HepG2 (cell line): ENCODE data around the gene OAF. TPM values are rescaled to one million over a fixed set of nuclear protein-coding genes. Genes with fewer than 3 reads are reported as not detected.

Experiments
- ATRX ChIP-seq: sonication (generic); formaldehyde crosslinking; IDR thresholded peaks from 2 replicates; pipeline ENCODE4 v1.4.0; 2020; ENCODE audit warnings: missing genetic modification reagents, borderline replicate concordance
- ESRRA ChIP-seq: sonication (generic); formaldehyde crosslinking; IDR thresholded peaks from 2 replicates; pipeline ENCODE4 v1.5.1; 2020; ENCODE audit warnings: mild to moderate bottlenecking, low read depth, missing genetic modification reagents
- FOSL2 ChIP-seq: sonication (generic); formaldehyde crosslinking; IDR thresholded peaks from 2 replicates; pipeline ENCODE4 v1.4.0; 2020; ENCODE audit warnings: missing genetic modification reagents
- FOXK1 ChIP-seq: sonication (generic); formaldehyde crosslinking; IDR thresholded peaks from 2 replicates; pipeline ENCODE4 v1.4.0; 2020; ENCODE audit warnings: low read depth, missing genetic modification reagents, borderline replicate concordance
- GABPB1 ChIP-seq: IDR thresholded peaks from 2 replicates; pipeline ENCODE4 v1.6.1; 2016; ENCODE audit warnings: mild to moderate bottlenecking, missing genetic modification reagents, moderate library complexity, missing compliant biosample characterization
- HNF4G ChIP-seq, 2 experiments: sonication (generic) in 1 of 2; formaldehyde crosslinking in 1 of 2; IDR thresholded peaks; 2 replicates each; pipeline versions ENCODE4 v1.4.0 to v1.6.1; 2011 to 2020; ENCODE audit warnings: borderline replicate concordance in 2 of 2, low read depth in 2 of 2, mild to moderate bottlenecking in 2 of 2, low read length in 1 of 2, missing genetic modification reagents in 1 of 2, moderate library complexity in 1 of 2
- HOXA7 ChIP-seq: sonication (generic); formaldehyde crosslinking; IDR thresholded peaks from 2 replicates; pipeline ENCODE4 v1.8.1; 2022; ENCODE audit warnings: mild to moderate bottlenecking, missing genetic modification reagents, moderate library complexity
- KLF13 ChIP-seq: sonication (generic); formaldehyde crosslinking; IDR thresholded peaks from 2 replicates; pipeline ENCODE4 v1.4.0; 2020; ENCODE audit warnings: mild to moderate bottlenecking, missing genetic modification reagents
- KMT2A ChIP-seq: sonication (generic); formaldehyde crosslinking; IDR thresholded peaks from 2 replicates; pipeline ENCODE4 v1.4.0; 2020; ENCODE audit warnings: missing genetic modification reagents
- MATR3 ChIP-seq: sonication (generic); formaldehyde crosslinking; IDR thresholded peaks from 2 replicates; pipeline ENCODE4 v1.4.0; 2020; ENCODE audit warnings: missing genetic modification reagents
- MBNL3 ChIP-seq: fragments of 250-450 bp; sonication (Bioruptor Pico); conservative IDR thresholded peaks from 2 replicates; pipeline ENCODE4 v1.8.0; 2022; ENCODE audit warnings: mild to moderate bottlenecking, inconsistent platforms
- MIER3 ChIP-seq: IDR thresholded peaks from 2 replicates; pipeline ENCODE4 v1.6.1; 2016; ENCODE audit warnings: missing compliant biosample characterization, borderline replicate concordance
- NFIB ChIP-seq: sonication (generic); formaldehyde crosslinking; IDR thresholded peaks from 2 replicates; pipeline ENCODE4 v1.9.0; 2021; ENCODE audit warnings: missing genetic modification reagents, mild to moderate bottlenecking, borderline replicate concordance
- PHF20 ChIP-seq: sonication (generic); formaldehyde crosslinking; IDR thresholded peaks from 2 replicates; pipeline ENCODE4 v1.5.0; 2020; ENCODE audit warnings: mild to moderate bottlenecking, missing genetic modification reagents
- RBFOX2 ChIP-seq: fragments of 200-400 bp; formaldehyde crosslinking; IDR thresholded peaks from 2 replicates; pipeline ENCODE4 v1.6.1; 2017; ENCODE audit warnings: low read depth, mild to moderate bottlenecking, low read length
- SIX4 ChIP-seq: sonication (generic); formaldehyde crosslinking; IDR thresholded peaks from 2 replicates; pipeline ENCODE4 v1.4.0; 2020; ENCODE audit warnings: missing genetic modification reagents
- SMAD3 ChIP-seq: sonication (generic); formaldehyde crosslinking; IDR thresholded peaks from 2 replicates; pipeline ENCODE4 v1.4.0; 2020; ENCODE audit warnings: missing genetic modification reagents
- SOX6 ChIP-seq, 2 experiments: fragments of 450-650 bp in 1 of 2; sonication (generic) in 1 of 2; formaldehyde crosslinking in 1 of 2; IDR thresholded peaks; 2 replicates each; pipeline versions ENCODE4 v1.4.0 to v1.6.1; 2017 to 2020; ENCODE audit warnings: antibody characterized with exemption in 1 of 2, mild to moderate bottlenecking in 1 of 2, missing genetic modification reagents in 1 of 2
- SRSF1 ChIP-seq: fragments of 200-400 bp; formaldehyde crosslinking; optimal IDR thresholded peaks from 2 replicates; pipeline ENCODE3; 2017; ENCODE audit warnings: mild to moderate bottlenecking, low read depth, low read length, moderate library complexity
- SRY ChIP-seq: sonication (generic); formaldehyde crosslinking; IDR thresholded peaks from 2 replicates; pipeline ENCODE4 v1.8.0; 2022; ENCODE audit warnings: mild to moderate bottlenecking, missing genetic modification reagents
- SYNCRIP ChIP-seq: fragments of 200-400 bp; formaldehyde crosslinking; IDR thresholded peaks from 2 replicates; pipeline ENCODE4 v1.6.1; 2018; ENCODE audit warnings: mild to moderate bottlenecking, low read depth, low read length; ENCODE audit not compliant: insufficient read depth
- TP53 ChIP-seq: sonication (generic); formaldehyde crosslinking; conservative IDR thresholded peaks from 2 replicates; pipeline ENCODE4 v1.4.0; 2020; ENCODE audit warnings: missing genetic modification reagents
- ZBTB43 ChIP-seq: sonication (generic); formaldehyde crosslinking; conservative IDR thresholded peaks from 2 replicates; pipeline ENCODE4 v1.4.0; 2020; ENCODE audit warnings: missing genetic modification reagents
- ZNF350 ChIP-seq: sonication (generic); formaldehyde crosslinking; IDR thresholded peaks from 2 replicates; pipeline ENCODE4 v1.4.0; 2020; ENCODE audit warnings: mild to moderate bottlenecking, low read depth, missing genetic modification reagents, borderline replicate concordance
- ZNF460 ChIP-seq: sonication (generic); formaldehyde crosslinking; IDR thresholded peaks from 2 replicates; pipeline ENCODE4 v1.5.1; 2020; ENCODE audit warnings: missing genetic modification reagents, mild to moderate bottlenecking, borderline replicate concordance
- ZNF644 ChIP-seq: IDR thresholded peaks from 2 replicates; pipeline ENCODE4 v1.6.1; 2016; ENCODE audit warnings: low read depth
- ZZZ3 ChIP-seq: sonication (generic); formaldehyde crosslinking; IDR thresholded peaks from 2 replicates; pipeline ENCODE4 v1.4.0; 2020; ENCODE audit warnings: missing genetic modification reagents, mild to moderate bottlenecking, borderline replicate concordance
- polyA plus RNA-seq, 8 experiments: library from polyadenylated mRNA; depleted of rRNA in 3 of 8; stranded (reverse) in 7 of 8; unstranded in 1 of 8; fragments of >200 nt; fragmentation: Illumina TruSeq in 4 of 8; extraction: Trizol in 4 of 8; gene quantifications; 2 replicates each; pipeline versions ENCODE4 v1.2.1 to v1.2.3, GENCODE V29; 2011 to 2016; ENCODE audit warnings: low read depth in 4 of 8, missing spikeins in 1 of 8, mixed read lengths in 1 of 8; ENCODE audit not compliant: insufficient read depth in 1 of 8
- total RNA-seq, 5 experiments: library from RNA; depleted of rRNA; stranded (reverse); fragments of >200 nt; fragmentation: Illumina TruSeq; extraction: Trizol; gene quantifications; 2 replicates each; pipeline ENCODE4 v1.2.3, GENCODE V29; 2016; ENCODE audit warnings: low read depth in 1 of 5
- TF ChIP-seq, protein P1 (sequence below): sonication (generic); formaldehyde crosslinking; IDR thresholded peaks from 2 replicates; pipeline ENCODE4 v1.5.0; 2020; ENCODE audit warnings: missing genetic modification reagents, mild to moderate bottlenecking, borderline replicate concordance
- TF ChIP-seq, protein P2 (sequence below): IDR thresholded peaks from 2 replicates; pipeline ENCODE4 v1.6.1; 2016; ENCODE audit warnings: mild to moderate bottlenecking, missing biosample characterization, missing genetic modification reagents

The OAF gene
- total and polyA plus RNA-seq, 2 of the 13 experiments (the other 11 are each of a cell fraction or from before 2014, with no cell fraction given), result 63.7 to 94.6 TPM

DNA sequence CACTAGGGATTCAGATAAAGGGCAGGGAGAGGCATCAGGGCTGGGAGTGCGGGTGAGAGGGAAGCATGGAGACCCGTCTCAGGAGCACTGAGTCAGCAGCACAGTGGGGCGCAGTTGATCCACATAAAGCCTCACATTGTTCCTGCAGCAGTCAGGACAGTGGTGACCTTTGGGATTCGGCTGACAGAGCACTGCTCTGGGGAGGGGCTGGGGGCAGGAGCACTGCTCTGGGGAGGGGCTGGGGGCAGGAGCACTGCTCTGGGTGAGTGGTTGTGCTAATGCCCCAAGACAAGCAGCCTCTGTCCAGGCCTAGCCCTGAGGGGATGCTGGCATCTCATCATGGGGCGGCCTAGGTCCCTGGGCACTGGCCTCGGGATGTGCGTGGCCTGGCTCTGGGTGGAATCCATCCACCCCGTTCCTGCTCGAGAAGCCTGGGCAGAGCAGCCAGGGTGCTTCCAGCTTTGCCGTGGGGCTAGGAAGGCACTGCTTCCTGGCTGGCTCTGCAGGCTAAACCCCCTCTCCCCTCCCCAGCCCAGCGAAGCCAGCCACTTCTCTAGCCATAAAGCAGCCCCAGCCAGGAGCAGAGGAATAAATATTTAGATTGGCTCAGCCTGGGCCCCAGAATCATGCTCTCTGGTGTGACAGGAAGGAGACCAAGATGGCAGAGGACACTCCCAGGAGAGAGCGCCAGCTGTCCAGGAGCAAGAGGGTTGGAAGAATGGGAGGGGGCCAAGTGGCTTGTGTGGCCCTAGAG, 7.3 kb downstream of the OAF start (continued):
- no peak for TF ChIP-seq MATR3 (CRISPR knock-in tag)
- TF ChIP-seq SOX6 (IDR thresholded peaks at IDR 0.05), result no peak
- TF ChIP-seq SOX6 (CRISPR knock-in tag; IDR thresholded peaks at IDR 0.05), result peak; percentile 51
- TF ChIP-seq GABPB1 (CRISPR knock-in tag), result 0 out of 2 replicates have a peak, but pooled peaks have one; percentile 23
- TF ChIP-seq SRY, result no peak
- TF ChIP-seq KLF13 (CRISPR knock-in tag), result no peak
- TF ChIP-seq MIER3 (CRISPR knock-in tag), result no peak
- TF ChIP-seq, protein P1, sequence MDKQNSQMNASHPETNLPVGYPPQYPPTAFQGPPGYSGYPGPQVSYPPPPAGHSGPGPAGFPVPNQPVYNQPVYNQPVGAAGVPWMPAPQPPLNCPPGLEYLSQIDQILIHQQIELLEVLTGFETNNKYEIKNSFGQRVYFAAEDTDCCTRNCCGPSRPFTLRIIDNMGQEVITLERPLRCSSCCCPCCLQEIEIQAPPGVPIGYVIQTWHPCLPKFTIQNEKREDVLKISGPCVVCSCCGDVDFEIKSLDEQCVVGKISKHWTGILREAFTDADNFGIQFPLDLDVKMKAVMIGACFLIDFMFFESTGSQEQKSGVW (CRISPR knock-in tag), result no peak
- no peak for TF ChIP-seq SMAD3 (CRISPR knock-in tag)
- peak; percentile 63; the same call in 1 of the 2 replicates for TF ChIP-seq ZBTB43
- no peak for TF ChIP-seq TP53
- TF ChIP-seq ESRRA (CRISPR knock-in tag), result peak; percentile 29; the same call in 1 of the 2 replicates
- no peak for TF ChIP-seq PHF20 (CRISPR knock-in tag)
- no peak for TF ChIP-seq NFIB
- TF ChIP-seq ZNF460, result no peak
- no peak for TF ChIP-seq SIX4 (CRISPR knock-in tag)
- no peak for TF ChIP-seq KMT2A (CRISPR knock-in tag)
- no peak for TF ChIP-seq RBFOX2
- TF ChIP-seq HOXA7 (CRISPR knock-in tag), result no peak
- TF ChIP-seq SRSF1, result no peak
- no peak for TF ChIP-seq SYNCRIP
- TF ChIP-seq, protein P2, sequence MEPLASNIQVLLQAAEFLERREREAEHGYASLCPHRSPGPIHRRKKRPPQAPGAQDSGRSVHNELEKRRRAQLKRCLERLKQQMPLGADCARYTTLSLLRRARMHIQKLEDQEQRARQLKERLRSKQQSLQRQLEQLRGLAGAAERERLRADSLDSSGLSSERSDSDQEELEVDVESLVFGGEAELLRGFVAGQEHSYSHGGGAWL, result no peak
- TF ChIP-seq HNF4G (IDR thresholded peaks at IDR 0.05; ENCODE audit: borderline replicate concordance, low read depth, low read length), result peak; percentile 71
- TF ChIP-seq HNF4G (CRISPR knock-in tag; IDR thresholded peaks at IDR 0.05; ENCODE audit: borderline replicate concordance, low read depth), result no peak
- TF ChIP-seq ATRX, result no peak
- peak; percentile 77 for TF ChIP-seq FOSL2 (CRISPR knock-in tag)
- TF ChIP-seq MBNL3 (CRISPR knock-in tag), result no peak
- TF ChIP-seq ZNF350 (CRISPR knock-in tag), result no peak
- TF ChIP-seq FOXK1 (CRISPR knock-in tag), result peak; percentile 17; the same call in 1 of the 2 replicates
- TF ChIP-seq ZZZ3 (CRISPR knock-in tag), result no peak
- no peak for TF ChIP-seq ZNF644 (CRISPR knock-in tag)
